OCI-LY1 (cell line): ENCODE results near the gene FLAD1.

Source experiments
- EZH2 ChIP-seq: fragments of 200-600 bp; sonication (generic), shearing (Covaris generic); IDR thresholded peaks from 2 replicates; pipeline ENCODE4 v1.8.0; 2017; ENCODE audit warnings: borderline replicate concordance, mixed run types, mild to moderate bottlenecking, antibody characterized with exemption, low read length, moderate library complexity, mixed read lengths
- TF ChIP-seq, protein P1 (sequence below): fragments of 200-600 bp; sonication (generic), shearing (Covaris generic); IDR thresholded peaks from 2 replicates; pipeline ENCODE4 v1.5.1; 2017; ENCODE audit warnings: mild to moderate bottlenecking, antibody characterized with exemption, low read length, moderate library complexity, mixed read lengths

DNA sequence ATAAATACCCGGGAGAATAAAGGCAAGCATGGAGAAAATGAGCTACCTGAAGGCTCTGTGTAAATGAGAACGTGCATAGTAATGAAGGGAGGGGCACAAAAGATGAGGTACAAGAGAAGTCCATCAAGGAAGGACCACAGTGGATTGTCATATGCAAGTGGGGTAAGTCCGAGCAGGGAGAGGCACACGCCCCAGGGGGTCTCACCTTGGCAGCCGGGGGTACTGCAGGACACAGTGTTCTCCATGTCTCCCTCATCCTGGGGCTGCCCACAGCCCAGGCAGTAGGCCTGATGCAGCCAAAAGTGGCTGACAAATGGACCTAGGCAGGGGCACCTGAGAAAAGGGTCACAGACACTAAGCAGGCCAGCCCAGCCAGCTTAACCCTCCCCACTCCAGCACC lies 40.5 kb downstream of the FLAD1 start:
- TF ChIP-seq, protein P1, sequence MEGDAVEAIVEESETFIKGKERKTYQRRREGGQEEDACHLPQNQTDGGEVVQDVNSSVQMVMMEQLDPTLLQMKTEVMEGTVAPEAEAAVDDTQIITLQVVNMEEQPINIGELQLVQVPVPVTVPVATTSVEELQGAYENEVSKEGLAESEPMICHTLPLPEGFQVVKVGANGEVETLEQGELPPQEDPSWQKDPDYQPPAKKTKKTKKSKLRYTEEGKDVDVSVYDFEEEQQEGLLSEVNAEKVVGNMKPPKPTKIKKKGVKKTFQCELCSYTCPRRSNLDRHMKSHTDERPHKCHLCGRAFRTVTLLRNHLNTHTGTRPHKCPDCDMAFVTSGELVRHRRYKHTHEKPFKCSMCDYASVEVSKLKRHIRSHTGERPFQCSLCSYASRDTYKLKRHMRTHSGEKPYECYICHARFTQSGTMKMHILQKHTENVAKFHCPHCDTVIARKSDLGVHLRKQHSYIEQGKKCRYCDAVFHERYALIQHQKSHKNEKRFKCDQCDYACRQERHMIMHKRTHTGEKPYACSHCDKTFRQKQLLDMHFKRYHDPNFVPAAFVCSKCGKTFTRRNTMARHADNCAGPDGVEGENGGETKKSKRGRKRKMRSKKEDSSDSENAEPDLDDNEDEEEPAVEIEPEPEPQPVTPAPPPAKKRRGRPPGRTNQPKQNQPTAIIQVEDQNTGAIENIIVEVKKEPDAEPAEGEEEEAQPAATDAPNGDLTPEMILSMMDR = no peak
- TF ChIP-seq EZH2 = no peak
